SK-N-SH treated with all-trans-retinoic acid at 6 μM for 48 hours (cell line): ENCODE data around the gene CEP350.

Experiments
- BACH2 ChIP-seq: fragments of 250-450 bp; sonication (Bioruptor Pico); IDR thresholded peaks from 2 replicates; pipeline ENCODE4 v1.9.0; 2021; ENCODE audit warnings: mild to moderate bottlenecking, borderline replicate concordance
- OSR1 ChIP-seq: fragments of 250-450 bp; sonication (Bioruptor Pico); IDR thresholded peaks from 2 replicates; pipeline ENCODE4 v1.8.0; 2022; ENCODE audit warnings: moderate library complexity, mild to moderate bottlenecking, inconsistent platforms
- RARB ChIP-seq: fragments of 250-450 bp; sonication (Bioruptor Pico); IDR thresholded peaks from 2 replicates; pipeline ENCODE4 v1.8.0; 2021; ENCODE audit warnings: mild to moderate bottlenecking, moderate library complexity
- TOX ChIP-seq: fragments of 250-450 bp; sonication (Bioruptor Pico); IDR thresholded peaks from 2 replicates; pipeline ENCODE4 v1.8.0; 2021; ENCODE audit warnings: mild to moderate bottlenecking, moderate library complexity, borderline replicate concordance
- ZFP3 ChIP-seq: fragments of 250-450 bp; sonication (Bioruptor Pico); IDR thresholded peaks from 2 replicates; pipeline ENCODE4 v1.5.0; 2020; ENCODE audit warnings: mild to moderate bottlenecking, moderate library complexity
- TF ChIP-seq, protein P1 (sequence below): fragments of 250-450 bp; sonication (Bioruptor Pico); IDR thresholded peaks from 2 replicates; pipeline ENCODE4 v1.5.1; 2020; ENCODE audit warnings: low read depth, mild to moderate bottlenecking, moderate library complexity
- TF ChIP-seq, protein P2 (sequence below): fragments of 250-450 bp; sonication (Bioruptor Pico); IDR thresholded peaks from 2 replicates; pipeline ENCODE4 v1.8.0; 2021; ENCODE audit warnings: low read depth, mild to moderate bottlenecking, moderate library complexity, borderline replicate concordance
- TF ChIP-seq, protein P3 (sequence below): fragments of 250-450 bp; sonication (Bioruptor Pico); IDR thresholded peaks from 2 replicates; pipeline ENCODE4 v1.8.0; 2020; ENCODE audit warnings: mild to moderate bottlenecking, moderate library complexity, borderline replicate concordance
- TF ChIP-seq, protein P4 (sequence below): fragments of 250-450 bp; sonication (Bioruptor Pico); IDR thresholded peaks from 2 replicates; pipeline ENCODE4 v1.5.1; 2021; ENCODE audit warnings: mild to moderate bottlenecking, moderate library complexity

DNA sequence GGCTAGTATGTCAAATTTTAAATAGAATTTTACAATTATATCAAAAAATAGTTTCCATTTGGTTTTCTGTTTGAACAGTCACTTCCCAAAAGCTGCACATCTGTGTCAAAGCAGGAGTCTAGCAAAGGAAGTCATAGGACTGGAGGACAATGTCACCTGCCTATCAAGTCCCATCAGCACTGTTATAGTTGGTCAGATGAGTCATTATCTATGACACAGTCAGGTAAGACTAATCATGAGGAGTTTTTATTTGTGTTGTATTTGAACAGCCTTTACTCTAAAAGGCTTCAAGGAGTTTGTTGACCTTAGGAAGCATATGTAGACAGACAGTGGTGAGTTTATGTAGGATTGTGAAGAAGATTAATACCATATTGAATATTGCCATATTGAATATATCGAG lies 125.8 kb downstream of the CEP350 start:
- TF ChIP-seq RARB: no peak
- TF ChIP-seq, protein P1, sequence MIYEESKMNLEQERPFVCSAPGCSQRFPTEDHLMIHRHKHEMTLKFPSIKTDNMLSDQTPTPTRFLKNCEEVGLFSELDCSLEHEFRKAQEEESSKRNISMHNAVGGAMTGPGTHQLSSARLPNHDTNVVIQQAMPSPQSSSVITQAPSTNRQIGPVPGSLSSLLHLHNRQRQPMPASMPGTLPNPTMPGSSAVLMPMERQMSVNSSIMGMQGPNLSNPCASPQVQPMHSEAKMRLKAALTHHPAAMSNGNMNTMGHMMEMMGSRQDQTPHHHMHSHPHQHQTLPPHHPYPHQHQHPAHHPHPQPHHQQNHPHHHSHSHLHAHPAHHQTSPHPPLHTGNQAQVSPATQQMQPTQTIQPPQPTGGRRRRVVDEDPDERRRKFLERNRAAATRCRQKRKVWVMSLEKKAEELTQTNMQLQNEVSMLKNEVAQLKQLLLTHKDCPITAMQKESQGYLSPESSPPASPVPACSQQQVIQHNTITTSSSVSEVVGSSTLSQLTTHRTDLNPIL (CRISPR knock-in tag): no peak
- no peak for TF ChIP-seq OSR1 (CRISPR knock-in tag)
- no peak for TF ChIP-seq TOX (CRISPR knock-in tag)
- TF ChIP-seq ZFP3 (CRISPR knock-in tag): no peak
- TF ChIP-seq, protein P2, sequence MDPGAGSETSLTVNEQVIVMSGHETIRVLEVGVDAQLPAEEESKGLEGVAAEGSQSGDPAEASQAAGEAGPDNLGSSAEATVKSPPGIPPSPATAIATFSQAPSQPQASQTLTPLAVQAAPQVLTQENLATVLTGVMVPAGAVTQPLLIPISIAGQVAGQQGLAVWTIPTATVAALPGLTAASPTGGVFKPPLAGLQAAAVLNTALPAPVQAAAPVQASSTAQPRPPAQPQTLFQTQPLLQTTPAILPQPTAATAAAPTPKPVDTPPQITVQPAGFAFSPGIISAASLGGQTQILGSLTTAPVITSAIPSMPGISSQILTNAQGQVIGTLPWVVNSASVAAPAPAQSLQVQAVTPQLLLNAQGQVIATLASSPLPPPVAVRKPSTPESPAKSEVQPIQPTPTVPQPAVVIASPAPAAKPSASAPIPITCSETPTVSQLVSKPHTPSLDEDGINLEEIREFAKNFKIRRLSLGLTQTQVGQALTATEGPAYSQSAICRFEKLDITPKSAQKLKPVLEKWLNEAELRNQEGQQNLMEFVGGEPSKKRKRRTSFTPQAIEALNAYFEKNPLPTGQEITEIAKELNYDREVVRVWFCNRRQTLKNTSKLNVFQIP (CRISPR knock-in tag): no peak
- TF ChIP-seq, protein P3, sequence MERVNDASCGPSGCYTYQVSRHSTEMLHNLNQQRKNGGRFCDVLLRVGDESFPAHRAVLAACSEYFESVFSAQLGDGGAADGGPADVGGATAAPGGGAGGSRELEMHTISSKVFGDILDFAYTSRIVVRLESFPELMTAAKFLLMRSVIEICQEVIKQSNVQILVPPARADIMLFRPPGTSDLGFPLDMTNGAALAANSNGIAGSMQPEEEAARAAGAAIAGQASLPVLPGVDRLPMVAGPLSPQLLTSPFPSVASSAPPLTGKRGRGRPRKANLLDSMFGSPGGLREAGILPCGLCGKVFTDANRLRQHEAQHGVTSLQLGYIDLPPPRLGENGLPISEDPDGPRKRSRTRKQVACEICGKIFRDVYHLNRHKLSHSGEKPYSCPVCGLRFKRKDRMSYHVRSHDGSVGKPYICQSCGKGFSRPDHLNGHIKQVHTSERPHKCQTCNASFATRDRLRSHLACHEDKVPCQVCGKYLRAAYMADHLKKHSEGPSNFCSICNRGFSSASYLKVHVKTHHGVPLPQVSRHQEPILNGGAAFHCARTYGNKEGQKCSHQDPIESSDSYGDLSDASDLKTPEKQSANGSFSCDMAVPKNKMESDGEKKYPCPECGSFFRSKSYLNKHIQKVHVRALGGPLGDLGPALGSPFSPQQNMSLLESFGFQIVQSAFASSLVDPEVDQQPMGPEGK: no peak
- no peak for TF ChIP-seq BACH2 (CRISPR knock-in tag)
- TF ChIP-seq, protein P4, sequence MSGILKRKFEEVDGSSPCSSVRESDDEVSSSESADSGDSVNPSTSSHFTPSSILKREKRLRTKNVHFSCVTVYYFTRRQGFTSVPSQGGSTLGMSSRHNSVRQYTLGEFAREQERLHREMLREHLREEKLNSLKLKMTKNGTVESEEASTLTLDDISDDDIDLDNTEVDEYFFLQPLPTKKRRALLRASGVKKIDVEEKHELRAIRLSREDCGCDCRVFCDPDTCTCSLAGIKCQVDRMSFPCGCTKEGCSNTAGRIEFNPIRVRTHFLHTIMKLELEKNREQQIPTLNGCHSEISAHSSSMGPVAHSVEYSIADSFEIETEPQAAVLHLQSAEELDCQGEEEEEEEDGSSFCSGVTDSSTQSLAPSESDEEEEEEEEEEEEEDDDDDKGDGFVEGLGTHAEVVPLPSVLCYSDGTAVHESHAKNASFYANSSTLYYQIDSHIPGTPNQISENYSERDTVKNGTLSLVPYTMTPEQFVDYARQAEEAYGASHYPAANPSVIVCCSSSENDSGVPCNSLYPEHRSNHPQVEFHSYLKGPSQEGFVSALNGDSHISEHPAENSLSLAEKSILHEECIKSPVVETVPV (CRISPR knock-in tag): no peak
